HL-60 (cell line): ENCODE measurements around the gene KIF7.

ENCODE experiments used
- DNase-seq, 2 experiments: peaks; one replicate each; pipeline ENCODE4 v3.0.0-alpha.2; 2010 to 2020; ENCODE audit warnings: low read depth in 1 of 2, low spot score in 1 of 2
- H3K27ac ChIP-seq: fragments of 250-450 bp; sonication (Bioruptor Pico); replicated peaks from 2 replicates; pipeline ENCODE4 v1.5.1; 2020; ENCODE audit warnings: mild to moderate bottlenecking, moderate library complexity
- H3K27me3 ChIP-seq: fragments of 250-450 bp; sonication (Bioruptor Pico); 2 replicates; pipeline ENCODE4 v1.5.1; 2021; ENCODE audit warnings: mild to moderate bottlenecking, moderate library complexity; ENCODE audit not compliant: insufficient read depth, poor library complexity, severe bottlenecking
- H3K4me3 ChIP-seq: replicated peaks from 2 replicates; pipeline ENCODE4 v1.5.1; 2011; ENCODE audit warnings: mild to moderate bottlenecking, control low read depth, low read length; ENCODE audit not compliant: insufficient read depth
- GABPA ChIP-seq: IDR thresholded peaks from 2 replicates; pipeline ENCODE4 v1.6.1; 2012; ENCODE audit warnings: low read depth
- POLR2AphosphoS5 ChIP-seq: IDR thresholded peaks from 2 replicates; pipeline ENCODE4 v1.6.1; 2012; ENCODE audit warnings: low read depth
- SPI1 ChIP-seq: IDR thresholded peaks from 2 replicates; pipeline ENCODE4 v1.6.1; 2012; ENCODE audit warnings: low read depth, mild to moderate bottlenecking, borderline replicate concordance
- TF ChIP-seq, protein P1 (sequence below): IDR thresholded peaks from one replicate; pipeline ENCODE4 v1.5.1; 2011; ENCODE audit warnings: low read length, control low read depth, inconsistent platforms; ENCODE audit not compliant: insufficient read depth
- TF ChIP-seq, protein P2 (sequence below): IDR thresholded peaks from 2 replicates; pipeline ENCODE4 v1.6.1; 2012; ENCODE audit warnings: low read depth; ENCODE audit not compliant: insufficient replicate concordance

Gene KIF7

DNA sequence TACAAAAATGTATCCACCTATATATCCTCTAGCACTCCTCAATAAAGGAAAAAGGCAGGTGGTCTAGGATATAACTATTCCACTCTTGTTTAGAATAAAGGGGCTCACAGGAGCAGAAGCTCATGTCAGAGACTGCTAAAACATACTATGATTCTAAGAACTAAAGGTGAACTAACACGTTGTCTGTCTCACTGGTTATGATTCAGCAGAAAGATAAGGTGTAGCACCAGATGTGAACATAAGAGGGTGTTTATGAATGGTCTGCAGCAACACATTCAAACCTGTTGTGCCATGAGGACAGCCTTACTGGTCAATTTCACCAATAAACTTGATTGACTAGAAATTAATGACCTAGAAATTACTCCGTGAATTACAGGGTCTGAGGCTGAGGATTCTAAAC, 30.7 kb upstream of the KIF7 start:
- no peak for DNase-seq
- no peak for TF ChIP-seq SPI1
- Histone ChIP-seq H3K4me3 (no peak overlapping the region), H3K27me3 (no peaks in the 10 kb centered on the region), H3K27ac (no peak overlapping the region)

DNA sequence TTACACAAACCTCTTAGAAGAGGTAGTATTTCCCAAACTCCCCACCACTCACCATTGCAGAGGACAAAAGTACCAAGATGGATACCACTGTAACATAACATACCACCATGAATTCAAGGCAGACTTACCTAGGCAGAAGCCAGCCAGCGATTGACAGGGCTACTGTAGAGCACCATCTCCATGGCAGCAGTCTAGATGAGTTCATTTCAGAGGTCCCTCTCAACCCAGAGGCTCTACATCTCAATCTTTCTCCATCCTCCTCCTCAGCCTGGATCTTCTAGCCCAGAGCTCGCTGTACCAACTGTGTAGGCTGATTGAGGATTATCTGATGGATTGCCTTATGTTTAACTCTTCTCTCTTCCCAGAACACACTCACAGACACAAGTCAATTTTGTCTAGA, 25.9 kb upstream of the KIF7 start:
- no peak for DNase-seq
- no peak overlapping the region for H3K4me3 ChIP-seq
- H3K27ac ChIP-seq, result no peak overlapping the region
- H3K27me3 ChIP-seq, result no peaks in the 10 kb centered on the region
- TF ChIP-seq, protein P1, sequence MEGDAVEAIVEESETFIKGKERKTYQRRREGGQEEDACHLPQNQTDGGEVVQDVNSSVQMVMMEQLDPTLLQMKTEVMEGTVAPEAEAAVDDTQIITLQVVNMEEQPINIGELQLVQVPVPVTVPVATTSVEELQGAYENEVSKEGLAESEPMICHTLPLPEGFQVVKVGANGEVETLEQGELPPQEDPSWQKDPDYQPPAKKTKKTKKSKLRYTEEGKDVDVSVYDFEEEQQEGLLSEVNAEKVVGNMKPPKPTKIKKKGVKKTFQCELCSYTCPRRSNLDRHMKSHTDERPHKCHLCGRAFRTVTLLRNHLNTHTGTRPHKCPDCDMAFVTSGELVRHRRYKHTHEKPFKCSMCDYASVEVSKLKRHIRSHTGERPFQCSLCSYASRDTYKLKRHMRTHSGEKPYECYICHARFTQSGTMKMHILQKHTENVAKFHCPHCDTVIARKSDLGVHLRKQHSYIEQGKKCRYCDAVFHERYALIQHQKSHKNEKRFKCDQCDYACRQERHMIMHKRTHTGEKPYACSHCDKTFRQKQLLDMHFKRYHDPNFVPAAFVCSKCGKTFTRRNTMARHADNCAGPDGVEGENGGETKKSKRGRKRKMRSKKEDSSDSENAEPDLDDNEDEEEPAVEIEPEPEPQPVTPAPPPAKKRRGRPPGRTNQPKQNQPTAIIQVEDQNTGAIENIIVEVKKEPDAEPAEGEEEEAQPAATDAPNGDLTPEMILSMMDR, result no peak
- TF ChIP-seq, protein P2, sequence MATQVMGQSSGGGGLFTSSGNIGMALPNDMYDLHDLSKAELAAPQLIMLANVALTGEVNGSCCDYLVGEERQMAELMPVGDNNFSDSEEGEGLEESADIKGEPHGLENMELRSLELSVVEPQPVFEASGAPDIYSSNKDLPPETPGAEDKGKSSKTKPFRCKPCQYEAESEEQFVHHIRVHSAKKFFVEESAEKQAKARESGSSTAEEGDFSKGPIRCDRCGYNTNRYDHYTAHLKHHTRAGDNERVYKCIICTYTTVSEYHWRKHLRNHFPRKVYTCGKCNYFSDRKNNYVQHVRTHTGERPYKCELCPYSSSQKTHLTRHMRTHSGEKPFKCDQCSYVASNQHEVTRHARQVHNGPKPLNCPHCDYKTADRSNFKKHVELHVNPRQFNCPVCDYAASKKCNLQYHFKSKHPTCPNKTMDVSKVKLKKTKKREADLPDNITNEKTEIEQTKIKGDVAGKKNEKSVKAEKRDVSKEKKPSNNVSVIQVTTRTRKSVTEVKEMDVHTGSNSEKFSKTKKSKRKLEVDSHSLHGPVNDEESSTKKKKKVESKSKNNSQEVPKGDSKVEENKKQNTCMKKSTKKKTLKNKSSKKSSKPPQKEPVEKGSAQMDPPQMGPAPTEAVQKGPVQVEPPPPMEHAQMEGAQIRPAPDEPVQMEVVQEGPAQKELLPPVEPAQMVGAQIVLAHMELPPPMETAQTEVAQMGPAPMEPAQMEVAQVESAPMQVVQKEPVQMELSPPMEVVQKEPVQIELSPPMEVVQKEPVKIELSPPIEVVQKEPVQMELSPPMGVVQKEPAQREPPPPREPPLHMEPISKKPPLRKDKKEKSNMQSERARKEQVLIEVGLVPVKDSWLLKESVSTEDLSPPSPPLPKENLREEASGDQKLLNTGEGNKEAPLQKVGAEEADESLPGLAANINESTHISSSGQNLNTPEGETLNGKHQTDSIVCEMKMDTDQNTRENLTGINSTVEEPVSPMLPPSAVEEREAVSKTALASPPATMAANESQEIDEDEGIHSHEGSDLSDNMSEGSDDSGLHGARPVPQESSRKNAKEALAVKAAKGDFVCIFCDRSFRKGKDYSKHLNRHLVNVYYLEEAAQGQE, result no peak
- TF ChIP-seq SPI1 (no peak), POLR2AphosphoS5 (no peak), GABPA (no peak)

DNA sequence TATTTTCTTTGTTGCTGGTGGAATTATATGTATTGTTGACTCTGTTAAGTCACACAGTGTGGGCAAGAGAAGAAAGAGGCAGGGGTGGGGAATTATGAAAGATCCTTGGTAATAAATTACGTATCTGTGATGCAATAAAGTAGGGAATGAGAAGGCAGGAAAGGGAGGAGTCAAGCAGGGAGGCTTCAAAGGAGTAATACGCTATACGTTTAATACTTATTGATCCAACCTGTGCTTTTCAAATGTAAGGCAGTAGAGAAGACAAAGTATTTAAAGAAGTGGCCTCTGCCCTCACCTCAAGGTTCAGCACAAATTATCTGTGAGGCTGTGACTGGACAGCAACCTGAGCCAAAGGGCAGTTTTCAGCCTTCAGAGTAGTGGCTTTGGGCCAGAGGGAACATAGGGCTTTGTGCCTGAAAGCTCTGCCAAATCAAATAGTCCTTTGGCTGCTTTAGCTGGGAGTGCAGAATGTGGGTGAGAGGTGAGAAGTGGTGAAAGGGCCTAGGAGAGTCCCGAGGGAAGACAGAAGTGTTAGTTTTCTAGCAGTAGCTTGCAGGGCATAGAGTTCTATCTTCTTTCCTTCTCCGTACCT, 25.1 kb upstream of the KIF7 start:
- H3K27ac ChIP-seq, result no peak overlapping the region
- H3K4me3 ChIP-seq, result no peak overlapping the region
- H3K27me3 ChIP-seq, result no peaks in the 10 kb centered on the region
- DNase-seq, result no peak
- TF ChIP-seq, protein P1, result no peak
- TF ChIP-seq POLR2AphosphoS5 (no peak), GABPA (no peak), SPI1 (no peak)
- TF ChIP-seq, protein P2, result no peak

DNA sequence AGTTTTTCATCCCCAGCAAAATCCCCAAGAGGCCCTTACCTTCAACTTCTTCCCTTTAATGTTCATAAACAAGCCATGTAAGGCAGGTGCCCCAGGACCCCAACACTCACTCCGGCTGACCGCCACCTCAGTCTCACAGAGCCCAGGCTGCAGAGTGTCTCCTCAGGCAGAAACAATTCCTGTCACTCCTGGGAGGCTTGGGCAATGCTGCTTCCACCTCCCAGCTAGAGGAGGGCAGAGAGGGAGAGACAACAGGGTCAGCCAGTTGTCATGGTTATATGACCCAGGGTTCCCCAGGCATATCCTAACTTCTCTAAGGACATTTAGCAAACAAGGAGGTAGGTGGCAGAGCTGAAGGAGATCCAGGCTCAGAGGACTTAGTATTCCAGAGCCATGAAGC, 23.9 kb upstream of the KIF7 start, which contains the start of gene PLIN1:
TSS of gene PLIN1 (minus strand) at position 156 of the 400 bp plus-strand sequence. CDS start 1,878 bp downstream, outside the sequence.
- DNase-seq, result no peak
- TF ChIP-seq, protein P1, result no peak
- no peak for TF ChIP-seq SPI1
- no peak for TF ChIP-seq GABPA
- no peak for TF ChIP-seq POLR2AphosphoS5
- TF ChIP-seq, protein P2, result no peak
- Histone ChIP-seq H3K27me3 (no peaks in the 10 kb centered on the region), H3K4me3 (no peak within 1 kb of the TSS), H3K27ac (no peak within 1 kb of the TSS)
